Measurements from ENCODE around the gene MPPED2.

Gene MPPED2

GRCh38 chr11:30580573-30580972 lies 5.6 kb downstream of the MPPED2 start:
- TF ChIP-seq, protein P1, sequence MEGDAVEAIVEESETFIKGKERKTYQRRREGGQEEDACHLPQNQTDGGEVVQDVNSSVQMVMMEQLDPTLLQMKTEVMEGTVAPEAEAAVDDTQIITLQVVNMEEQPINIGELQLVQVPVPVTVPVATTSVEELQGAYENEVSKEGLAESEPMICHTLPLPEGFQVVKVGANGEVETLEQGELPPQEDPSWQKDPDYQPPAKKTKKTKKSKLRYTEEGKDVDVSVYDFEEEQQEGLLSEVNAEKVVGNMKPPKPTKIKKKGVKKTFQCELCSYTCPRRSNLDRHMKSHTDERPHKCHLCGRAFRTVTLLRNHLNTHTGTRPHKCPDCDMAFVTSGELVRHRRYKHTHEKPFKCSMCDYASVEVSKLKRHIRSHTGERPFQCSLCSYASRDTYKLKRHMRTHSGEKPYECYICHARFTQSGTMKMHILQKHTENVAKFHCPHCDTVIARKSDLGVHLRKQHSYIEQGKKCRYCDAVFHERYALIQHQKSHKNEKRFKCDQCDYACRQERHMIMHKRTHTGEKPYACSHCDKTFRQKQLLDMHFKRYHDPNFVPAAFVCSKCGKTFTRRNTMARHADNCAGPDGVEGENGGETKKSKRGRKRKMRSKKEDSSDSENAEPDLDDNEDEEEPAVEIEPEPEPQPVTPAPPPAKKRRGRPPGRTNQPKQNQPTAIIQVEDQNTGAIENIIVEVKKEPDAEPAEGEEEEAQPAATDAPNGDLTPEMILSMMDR (IDR thresholded peaks at IDR 0.05; ENCODE audit: extremely low read depth, insufficient read depth, missing control alignments) = no peak
- DNase-seq (ENCODE audit: low spot score) = no peak
- in situ Hi-C loops (cut with MboI; ENCODE audit: low pct_unique_long_range_greater_than_20kb, low sequenced_read_pairs, unreplicated experiment) = no loop called here

GRCh38 chr11:30579415-30580175 lies 6.6 kb downstream of the MPPED2 start:
- TF ChIP-seq, protein P1 (IDR thresholded peaks at IDR 0.05; ENCODE audit: extremely low read depth, insufficient read depth, missing control alignments) = no peak
- DNase-seq (ENCODE audit: low spot score) = no peak
- in situ Hi-C loops (cut with MboI; ENCODE audit: low pct_unique_long_range_greater_than_20kb, low sequenced_read_pairs, unreplicated experiment) = no loop called here

GRCh38 chr11:30578406-30578805 lies 7.7 kb downstream of the MPPED2 start:
- in situ Hi-C loops (cut with MboI; ENCODE audit: low pct_unique_long_range_greater_than_20kb, low sequenced_read_pairs, unreplicated experiment) = no loop called here
- no peak for DNase-seq (ENCODE audit: low spot score)
- TF ChIP-seq, protein P1 (IDR thresholded peaks at IDR 0.05; ENCODE audit: extremely low read depth, insufficient read depth, missing control alignments) = no peak

GRCh38 chr11:30573951-30574350 lies 12.2 kb downstream of the MPPED2 start:
- in situ Hi-C loops (cut with MboI; ENCODE audit: low pct_unique_long_range_greater_than_20kb, low sequenced_read_pairs, unreplicated experiment) = no loop called here
- TF ChIP-seq, protein P1 (IDR thresholded peaks at IDR 0.05; ENCODE audit: extremely low read depth, insufficient read depth, missing control alignments) = no peak
- DNase-seq (ENCODE audit: low spot score) = no peak

GRCh38 chr11:30568931-30569330 lies 17.2 kb downstream of the MPPED2 start:
- TF ChIP-seq, protein P1 (IDR thresholded peaks at IDR 0.05; ENCODE audit: extremely low read depth, insufficient read depth, missing control alignments) = no peak
- DNase-seq (ENCODE audit: low spot score) = no peak
- in situ Hi-C loops (cut with MboI; ENCODE audit: low pct_unique_long_range_greater_than_20kb, low sequenced_read_pairs, unreplicated experiment) = no loop called here

- in situ Hi-C loops (cut with MboI; ENCODE audit: low pct_unique_long_range_greater_than_20kb, low sequenced_read_pairs, unreplicated experiment) = no loop called here
Observed at GRCh38 chr11:30567644-30568043, 18.5 kb downstream of the MPPED2 start.

More at GRCh38 chr11:30567644-30568043, 18.5 kb downstream of the MPPED2 start:
- no peak for DNase-seq (ENCODE audit: low spot score)
- TF ChIP-seq, protein P1 (IDR thresholded peaks at IDR 0.05; ENCODE audit: extremely low read depth, insufficient read depth, missing control alignments) = no peak

All from GM13977 (cell line).